ENCODE measurements around the gene BLACAT1.

BLACAT1 gene

GRCh38 chr1:205455581-205456382 lies at the start of gene BLACAT1:
Gene BLACAT1, minus strand, starts transcription at chr1:205456045.
- POLR2A ChIA-PET, result no interaction called here
- TF ChIP-seq, protein P1, sequence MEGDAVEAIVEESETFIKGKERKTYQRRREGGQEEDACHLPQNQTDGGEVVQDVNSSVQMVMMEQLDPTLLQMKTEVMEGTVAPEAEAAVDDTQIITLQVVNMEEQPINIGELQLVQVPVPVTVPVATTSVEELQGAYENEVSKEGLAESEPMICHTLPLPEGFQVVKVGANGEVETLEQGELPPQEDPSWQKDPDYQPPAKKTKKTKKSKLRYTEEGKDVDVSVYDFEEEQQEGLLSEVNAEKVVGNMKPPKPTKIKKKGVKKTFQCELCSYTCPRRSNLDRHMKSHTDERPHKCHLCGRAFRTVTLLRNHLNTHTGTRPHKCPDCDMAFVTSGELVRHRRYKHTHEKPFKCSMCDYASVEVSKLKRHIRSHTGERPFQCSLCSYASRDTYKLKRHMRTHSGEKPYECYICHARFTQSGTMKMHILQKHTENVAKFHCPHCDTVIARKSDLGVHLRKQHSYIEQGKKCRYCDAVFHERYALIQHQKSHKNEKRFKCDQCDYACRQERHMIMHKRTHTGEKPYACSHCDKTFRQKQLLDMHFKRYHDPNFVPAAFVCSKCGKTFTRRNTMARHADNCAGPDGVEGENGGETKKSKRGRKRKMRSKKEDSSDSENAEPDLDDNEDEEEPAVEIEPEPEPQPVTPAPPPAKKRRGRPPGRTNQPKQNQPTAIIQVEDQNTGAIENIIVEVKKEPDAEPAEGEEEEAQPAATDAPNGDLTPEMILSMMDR (IDR thresholded peaks at IDR 0.05; ENCODE audit: insufficient read depth, low read length, missing control alignments), result no peak
- no peak within 1 kb of the TSS for H3K4me3 ChIP-seq (ENCODE audit: low read depth, low read length)
- DNase-seq (ENCODE audit: low read depth, low spot score), result no peak
- CTCF ChIA-PET, result interaction anchor here (0.9 to 2.2 kb wide), 3 partner anchors 25 to 101 kb away, joined by 3 to 7 read pairs (median 3); no protein-coding TSS in a partner anchor

- no peak for DNase-seq (ENCODE audit: low read depth, low spot score)
- ChIA-PET POLR2A (no interaction called here), CTCF (interaction anchor here (10.9 to 14.1 kb wide), 2 partner anchors 18 kb away, joined by 110 to 114 read pairs; no protein-coding TSS in a partner anchor)
Observed at GRCh38 chr1:205505076-205505729, 49.4 kb upstream of the BLACAT1 start.

GRCh38 chr1:205504311-205505075 lies 48.6 kb upstream of the BLACAT1 start, which contains the start of gene CDK18:
Gene CDK18, plus strand, starts transcription at chr1:205504669. Its CDS starts 18,499 bp downstream, at chr1:205523168.
- peak within 1 kb of the TSS; percentile 57 for H3K4me3 ChIP-seq (ENCODE audit: low read depth, low read length)
- ChIA-PET POLR2A (no interaction called here), CTCF (interaction anchor here (10.9 to 14.1 kb wide), 2 partner anchors 17 to 19 kb away, joined by 110 to 114 read pairs; no protein-coding TSS in a partner anchor)
- TF ChIP-seq, protein P1 (IDR thresholded peaks at IDR 0.05; ENCODE audit: insufficient read depth, low read length, missing control alignments), result no peak
- no peak for DNase-seq (ENCODE audit: low read depth, low spot score)

More at GRCh38 chr1:205505076-205505729, 49.4 kb upstream of the BLACAT1 start:
- TF ChIP-seq, protein P1 (IDR thresholded peaks at IDR 0.05; ENCODE audit: insufficient read depth, low read length, missing control alignments), result no peak
- peak overlapping the region; percentile 57 for H3K4me3 ChIP-seq (ENCODE audit: low read depth, low read length)

- POLR2A ChIA-PET, result no interaction called here
Observed at GRCh38 chr1:205502992-205503391, 47.1 kb upstream of the BLACAT1 start.

GRCh38 chr1:205502111-205502810 lies 46.4 kb upstream of the BLACAT1 start:
- ChIA-PET CTCF (interaction anchor here (1.4 to 21.8 kb wide), 5 partner anchors 9 to 105 kb away, joined by 3 to 709 read pairs (median 9); no protein-coding TSS in a partner anchor), POLR2A (no interaction called here)
- no peak for DNase-seq (ENCODE audit: low read depth, low spot score)
- H3K4me3 ChIP-seq (ENCODE audit: low read depth, low read length), result no peak overlapping the region
- TF ChIP-seq, protein P1 (IDR thresholded peaks at IDR 0.05; ENCODE audit: insufficient read depth, low read length, missing control alignments), result no peak

More at GRCh38 chr1:205502992-205503391, 47.1 kb upstream of the BLACAT1 start:
- TF ChIP-seq, protein P1 (IDR thresholded peaks at IDR 0.05; ENCODE audit: insufficient read depth, low read length, missing control alignments), result no peak
- CTCF ChIA-PET, result interaction anchor here (1.5 to 21.8 kb wide), 4 partner anchors 10 to 106 kb away, joined by 3 to 709 read pairs (median 76); no protein-coding TSS in a partner anchor
- no peak overlapping the region for H3K4me3 ChIP-seq (ENCODE audit: low read depth, low read length)
- no peak for DNase-seq (ENCODE audit: low read depth, low spot score)

Measured in AG04449 (cell line).